Lung (tissue), 16 donors: ENCODE data around the gene IZUMO1R. TPM values are rescaled to one million over a fixed set of nuclear protein-coding genes. Genes with fewer than 3 reads are reported as not detected.
A peak's percentile ranks its signal among the peaks of the same experiment; 100 is the strongest.

Experiments
- ATAC-seq: fragments of 200-7000 bp; cut with Tn5 transposase; one replicate; pipeline ENCODE4 v1.9.1; 2020; ENCODE audit warnings: moderate number of reproducible peaks; ENCODE audit not compliant: insufficient read depth, low FRiP score
- DNase-seq, 3 donors: peaks; one replicate each; pipeline ENCODE4 v3.0.0-alpha.2; 2013 to 2017
- H3K27ac ChIP-seq, 2 donors: one replicate each; pipeline ENCODE4 v1.5.1; 2013; ENCODE audit warnings: mild to moderate bottlenecking in 2 of 2, moderate library complexity in 2 of 2, control low read depth in 1 of 2, inconsistent platforms in 1 of 2, low read depth in 1 of 2, low read length in 1 of 2
- H3K27me3 ChIP-seq, 3 donors: one replicate each; pipeline ENCODE4 v1.5.1; 2013; ENCODE audit warnings: low read length in 2 of 3; ENCODE audit not compliant: control insufficient read depth in 3 of 3, insufficient read depth in 3 of 3
- H3K36me3 ChIP-seq, 4 donors: one replicate each; pipeline ENCODE4 v1.5.1; 2013; ENCODE audit warnings: low read length in 4 of 4, mild to moderate bottlenecking in 1 of 4, moderate library complexity in 1 of 4; ENCODE audit not compliant: control insufficient read depth in 4 of 4, insufficient read depth in 4 of 4
- H3K4me1 ChIP-seq, 5 donors: one replicate each; pipeline ENCODE4 v1.5.1; 2013; ENCODE audit warnings: low read length in 5 of 5, mild to moderate bottlenecking in 2 of 5, moderate library complexity in 1 of 5; ENCODE audit not compliant: control insufficient read depth in 5 of 5, insufficient read depth in 5 of 5
- H3K4me3 ChIP-seq: one replicate; pipeline ENCODE4 v1.5.1; 2013; ENCODE audit warnings: mild to moderate bottlenecking, control low read depth, moderate library complexity
- H3K9ac ChIP-seq, 2 donors: one replicate each; pipeline ENCODE4 v1.5.1; 2013; ENCODE audit warnings: low read length in 2 of 2, control low read depth in 1 of 2; ENCODE audit not compliant: insufficient read depth in 1 of 2
- H3K9me3 ChIP-seq, 4 donors: one replicate each; pipeline ENCODE4 v1.5.1; 2013; ENCODE audit warnings: low read length in 3 of 4, mild to moderate bottlenecking in 1 of 4, moderate library complexity in 1 of 4; ENCODE audit not compliant: control insufficient read depth in 4 of 4, insufficient read depth in 3 of 4
- WGBS, 2 donors: extraction: QIAGEN DNeasy Blood & Tissue Kit; methylation state at CpG; one replicate each; pipeline ENCODE4 v1.1.7; 2013; 5-methylcytosine and 5-hydroxymethylcytosine counted together
- long read RNA-seq, 5 donors: transcript quantifications; one replicate each; lab custom pipeline, GENCODE V29; 2026
- polyA plus RNA-seq, 2 donors: library from polyadenylated mRNA; stranded (reverse); fragments of 200-250 nt; gene quantifications; one replicate each; pipeline ENCODE4 v1.2.1, GENCODE V29; 2013
- total RNA-seq, 2 donors: library from RNA; depleted of rRNA in 1 of 2; stranded (reverse); fragments of >200 nt in 1 of 2; gene quantifications; one replicate each; pipeline ENCODE4 v1.2.1, GENCODE V29; 2014 to 2021
- TF ChIP-seq, protein P1 (sequence below): IDR thresholded peaks from 2 replicates; pipeline ENCODE4 v1.5.1; 2012; ENCODE audit warnings: mild to moderate bottlenecking; ENCODE audit errors: control extremely low read depth, extremely low read depth
- donor health status: control.
- donor health status: control.
- donor health status: Bipolar disorder and iron deficiency.
- donor health status: healthy.
- donor health status: DM: yes; HTN: yes; CAD: no.

IZUMO1R gene
- total RNA-seq, result not detected
- polyA plus RNA-seq, result not detected
- long read RNA-seq, donor 1, result 0 reads
- long read RNA-seq, donor 2, result 0 reads
- long read RNA-seq, donor 3, result 0 reads
- long read RNA-seq, donor 4, result 0 reads
- long read RNA-seq, donor 5, result 0 reads

DNA sequence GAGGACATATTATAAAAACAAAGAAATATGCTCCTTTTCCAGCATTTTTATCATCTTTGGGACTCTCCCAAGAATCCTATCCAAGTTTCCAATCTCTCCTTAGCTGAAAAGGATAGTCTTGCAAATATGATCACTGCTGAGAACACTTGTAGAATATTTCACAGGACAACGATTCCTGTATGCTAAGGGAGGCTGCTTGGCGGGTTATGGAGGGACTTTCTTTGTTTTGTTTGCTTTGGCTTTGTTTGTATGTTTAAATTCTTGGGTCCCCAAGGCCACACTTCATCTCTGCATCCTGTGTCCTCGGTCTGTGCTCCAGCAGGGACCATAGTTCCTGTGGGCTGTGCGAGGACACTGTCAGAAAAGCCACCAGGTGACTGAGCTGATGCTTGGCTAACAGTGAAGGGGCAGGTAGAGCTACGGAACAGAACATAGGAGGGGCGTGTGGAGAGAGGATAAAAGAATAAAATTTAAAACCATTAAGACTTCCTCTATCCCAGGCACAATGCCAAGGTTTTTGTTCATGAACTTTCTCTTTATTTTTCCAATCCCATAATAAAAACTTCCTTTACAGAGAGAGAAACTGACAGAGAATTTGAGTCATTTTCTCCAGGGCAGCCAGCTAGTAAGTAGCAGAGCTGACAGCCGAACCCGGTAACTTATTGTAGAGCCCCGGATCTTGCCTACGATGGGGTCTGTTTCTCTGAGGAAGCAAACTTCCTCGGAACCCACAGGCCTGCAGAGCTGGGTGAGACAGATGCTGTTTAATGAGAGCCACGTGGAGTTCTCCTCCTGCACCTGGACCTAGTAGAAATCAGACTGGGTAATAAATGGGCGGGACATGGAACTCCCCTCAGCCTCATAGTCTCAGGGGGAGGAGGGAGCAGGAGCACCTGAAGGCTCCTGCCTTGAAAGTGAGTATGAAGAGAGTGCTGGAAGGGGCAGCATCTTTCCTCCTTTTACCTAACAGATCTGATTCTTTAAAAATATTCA, at the start of gene IZUMO1R:
Gene IZUMO1R (plus strand): TSS at position 615 of the 993 bp plus-strand sequence. CDS start 1,057 bp downstream, outside the sequence.
- TF ChIP-seq, protein P1, sequence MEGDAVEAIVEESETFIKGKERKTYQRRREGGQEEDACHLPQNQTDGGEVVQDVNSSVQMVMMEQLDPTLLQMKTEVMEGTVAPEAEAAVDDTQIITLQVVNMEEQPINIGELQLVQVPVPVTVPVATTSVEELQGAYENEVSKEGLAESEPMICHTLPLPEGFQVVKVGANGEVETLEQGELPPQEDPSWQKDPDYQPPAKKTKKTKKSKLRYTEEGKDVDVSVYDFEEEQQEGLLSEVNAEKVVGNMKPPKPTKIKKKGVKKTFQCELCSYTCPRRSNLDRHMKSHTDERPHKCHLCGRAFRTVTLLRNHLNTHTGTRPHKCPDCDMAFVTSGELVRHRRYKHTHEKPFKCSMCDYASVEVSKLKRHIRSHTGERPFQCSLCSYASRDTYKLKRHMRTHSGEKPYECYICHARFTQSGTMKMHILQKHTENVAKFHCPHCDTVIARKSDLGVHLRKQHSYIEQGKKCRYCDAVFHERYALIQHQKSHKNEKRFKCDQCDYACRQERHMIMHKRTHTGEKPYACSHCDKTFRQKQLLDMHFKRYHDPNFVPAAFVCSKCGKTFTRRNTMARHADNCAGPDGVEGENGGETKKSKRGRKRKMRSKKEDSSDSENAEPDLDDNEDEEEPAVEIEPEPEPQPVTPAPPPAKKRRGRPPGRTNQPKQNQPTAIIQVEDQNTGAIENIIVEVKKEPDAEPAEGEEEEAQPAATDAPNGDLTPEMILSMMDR, result no peak
- no peak within 1 kb of the TSS for H3K9ac ChIP-seq
- H3K4me3 ChIP-seq, result no peak within 1 kb of the TSS
- ATAC-seq, result no peak
- H3K9me3 ChIP-seq, result peaks cover 0 to 2% (median 0%) of the 10 kb centered on the region in 4 donors
- WGBS, 2 donors, result 37 to 59% methylated on average over 13 of the region's 13 CpGs
- no peaks in the 10 kb centered on the region for H3K36me3 ChIP-seq
- H3K4me1 ChIP-seq, result peaks cover 0 to 12% (median 0%) of the 10 kb centered on the region in 5 donors
- H3K27ac ChIP-seq, result no peak within 1 kb of the TSS
- H3K27me3 ChIP-seq, result no peaks in the 10 kb centered on the region
- DNase-seq, result peak in 2 of 3 donors; percentile 33 to 53

DNA sequence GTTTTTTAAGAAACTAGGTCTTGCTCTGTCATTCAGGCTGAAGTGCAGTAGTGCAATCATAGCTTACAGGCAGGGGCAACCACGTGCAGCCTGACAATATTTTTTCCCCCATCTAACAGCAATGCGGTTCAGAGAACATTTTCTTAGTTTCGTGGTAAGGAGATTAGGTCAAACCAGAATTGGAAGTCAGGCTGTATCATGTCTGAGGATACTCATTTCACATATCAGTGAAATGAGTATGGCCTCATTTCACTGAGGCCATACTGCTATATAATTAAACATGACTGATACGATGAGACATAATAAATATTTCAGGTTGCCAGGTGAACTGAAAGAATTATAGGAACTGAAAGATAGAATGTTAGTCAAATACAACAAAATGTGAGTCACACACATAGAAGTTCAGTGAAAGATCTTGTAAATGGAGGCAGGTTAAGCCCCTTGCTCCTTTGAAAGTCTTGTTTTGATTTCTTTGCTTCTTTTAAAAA, 32.5 kb upstream of the IZUMO1R start:
- Histone ChIP-seq H3K4me3 (no peak overlapping the region), H3K4me1 (no peaks in the 10 kb centered on the region), H3K9ac (no peak overlapping the region), H3K9me3 (no peaks in the 10 kb centered on the region), H3K27ac (no peak overlapping the region), H3K27me3 (no peaks in the 10 kb centered on the region), H3K36me3 (no peaks in the 10 kb centered on the region)
- 69 to 70% methylated on average over 4 of the region's 4 CpGs for WGBS, 2 donors
- TF ChIP-seq, protein P1, result no peak
- no peak for ATAC-seq
- no peak for DNase-seq

DNA sequence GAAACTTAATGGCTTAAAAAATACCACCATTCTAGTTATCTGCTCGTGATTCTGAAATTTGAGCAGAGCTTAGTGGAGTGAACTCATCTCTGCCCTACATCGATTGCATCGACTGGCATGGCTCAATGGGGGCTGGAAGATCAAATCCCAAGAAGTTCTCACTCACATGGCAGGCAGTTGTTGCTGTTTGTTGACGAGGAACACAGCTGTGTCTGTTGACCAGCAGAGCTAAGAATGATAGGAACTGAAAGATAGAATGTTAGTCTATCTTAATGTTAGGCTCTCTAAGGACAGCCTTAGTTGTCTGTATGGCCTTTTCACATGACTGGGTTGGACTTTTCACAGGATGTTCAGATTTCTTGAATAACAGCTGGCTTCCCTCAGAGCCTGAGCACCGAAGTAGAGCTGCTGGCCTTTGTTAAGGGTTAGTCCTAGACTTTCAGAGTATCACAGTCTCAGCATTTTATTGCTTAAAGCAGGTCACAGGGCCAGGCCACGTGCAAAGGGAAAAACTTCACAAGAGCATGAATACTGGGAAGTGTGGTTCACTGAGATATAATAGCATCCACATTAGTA, 31.6 kb upstream of the IZUMO1R start:
- TF ChIP-seq, protein P1, result no peak
- H3K36me3 ChIP-seq, result no peaks in the 10 kb centered on the region
- H3K4me3 ChIP-seq, result no peak overlapping the region
- no peaks in the 10 kb centered on the region for H3K27me3 ChIP-seq
- no peaks in the 10 kb centered on the region for H3K9me3 ChIP-seq
- WGBS, 2 donors, result 53 to 64% methylated on average over 6 of the region's 6 CpGs
- no peak for ATAC-seq
- H3K9ac ChIP-seq, result no peak overlapping the region
- DNase-seq, result peak in 2 of 3 donors; percentile 16 to 51
- no peaks in the 10 kb centered on the region for H3K4me1 ChIP-seq
- H3K27ac ChIP-seq, result no peak overlapping the region
